Chondrocyte (in vitro differentiated cells): Measurements from ENCODE around the gene DVL1. TPM values are rescaled to one million over a fixed set of nuclear protein-coding genes. Genes with fewer than 3 reads are reported as not detected.
A peak's percentile ranks its signal among the peaks of the same experiment; 100 is the strongest.

Experiments
- DNase-seq: peaks from one replicate; pipeline ENCODE4 v3.0.0; 2021; ENCODE audit warnings: mixed read lengths, low spot score
- H3K27ac Mint-ChIP-seq: one replicate; pipeline ENCODE4 v1.8.0; 2021; ENCODE audit warnings: mild to moderate bottlenecking, moderate library complexity, mixed read lengths; ENCODE audit not compliant: unreplicated experiment
- H3K27me3 Mint-ChIP-seq: 2 replicates; pipeline ENCODE4 v1.8.0; 2021; ENCODE audit warnings: low read depth, mixed read lengths
- H3K36me3 Mint-ChIP-seq: 2 replicates; pipeline ENCODE4 v1.8.0; 2021; ENCODE audit warnings: low read depth, mixed read lengths
- H3K4me1 Mint-ChIP-seq: 2 replicates; pipeline ENCODE4 v1.8.0; 2021; ENCODE audit warnings: low read depth, mild to moderate bottlenecking, mixed read lengths
- H3K4me3 Mint-ChIP-seq: one replicate; pipeline ENCODE4 v1.8.0; 2021; ENCODE audit warnings: mild to moderate bottlenecking, moderate library complexity, mixed read lengths; ENCODE audit not compliant: unreplicated experiment
- H3K9me3 Mint-ChIP-seq: 2 replicates; pipeline ENCODE4 v1.8.0; 2021; ENCODE audit warnings: low read depth, mixed read lengths
- total RNA-seq: library from RNA; stranded (reverse); gene quantifications from 3 replicates; pipeline ENCODE4 v1.2.1, GENCODE V29; 2021
- TF ChIP-seq, protein P1 (sequence below): fragments of 200-600 bp; sonication (generic); IDR thresholded peaks from 2 replicates; pipeline ENCODE4 v1.5.0; 2021; ENCODE audit warnings: antibody characterized with exemption, mild to moderate bottlenecking, moderate library complexity

Gene DVL1
- total RNA-seq, 1 donor from 2014 or later = 59.6 TPM

DNA sequence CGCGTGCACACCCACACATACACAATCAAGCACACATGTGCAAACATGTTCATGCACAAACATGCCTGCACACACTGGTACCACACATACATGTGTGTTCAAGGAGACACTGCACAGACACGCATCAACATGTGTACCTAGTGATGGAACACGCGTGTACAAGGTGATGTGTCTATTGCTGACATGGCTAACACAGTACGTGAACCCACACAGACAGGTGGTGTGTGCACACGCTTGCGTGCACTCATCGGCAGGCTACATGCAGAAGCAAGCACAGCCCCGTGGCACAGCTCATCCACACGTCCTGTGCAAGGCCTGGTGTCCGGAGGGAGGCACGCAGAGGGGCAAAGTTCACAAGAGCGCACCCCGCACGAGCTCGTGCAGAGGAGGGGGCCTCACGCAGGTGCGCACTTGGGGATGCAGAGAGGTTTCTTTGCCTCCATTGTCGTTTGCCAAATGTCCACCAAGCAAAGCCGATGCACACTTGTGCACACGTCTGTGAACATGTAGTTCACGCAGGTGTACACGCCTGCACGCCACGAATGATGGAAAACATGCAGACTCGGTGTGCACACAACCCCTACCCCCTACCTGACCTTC, 42.5 kb downstream of the DVL1 start:
- DNase-seq = no peak
- no peaks in the 10 kb centered on the region for H3K27me3 Mint-ChIP-seq
- TF ChIP-seq, protein P1, sequence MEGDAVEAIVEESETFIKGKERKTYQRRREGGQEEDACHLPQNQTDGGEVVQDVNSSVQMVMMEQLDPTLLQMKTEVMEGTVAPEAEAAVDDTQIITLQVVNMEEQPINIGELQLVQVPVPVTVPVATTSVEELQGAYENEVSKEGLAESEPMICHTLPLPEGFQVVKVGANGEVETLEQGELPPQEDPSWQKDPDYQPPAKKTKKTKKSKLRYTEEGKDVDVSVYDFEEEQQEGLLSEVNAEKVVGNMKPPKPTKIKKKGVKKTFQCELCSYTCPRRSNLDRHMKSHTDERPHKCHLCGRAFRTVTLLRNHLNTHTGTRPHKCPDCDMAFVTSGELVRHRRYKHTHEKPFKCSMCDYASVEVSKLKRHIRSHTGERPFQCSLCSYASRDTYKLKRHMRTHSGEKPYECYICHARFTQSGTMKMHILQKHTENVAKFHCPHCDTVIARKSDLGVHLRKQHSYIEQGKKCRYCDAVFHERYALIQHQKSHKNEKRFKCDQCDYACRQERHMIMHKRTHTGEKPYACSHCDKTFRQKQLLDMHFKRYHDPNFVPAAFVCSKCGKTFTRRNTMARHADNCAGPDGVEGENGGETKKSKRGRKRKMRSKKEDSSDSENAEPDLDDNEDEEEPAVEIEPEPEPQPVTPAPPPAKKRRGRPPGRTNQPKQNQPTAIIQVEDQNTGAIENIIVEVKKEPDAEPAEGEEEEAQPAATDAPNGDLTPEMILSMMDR = no peak
- H3K4me3 Mint-ChIP-seq = peak overlapping the region; percentile 82
- H3K4me1 Mint-ChIP-seq = peaks cover 30% of the 10 kb centered on the region
- H3K36me3 Mint-ChIP-seq = no peaks in the 10 kb centered on the region
- peak overlapping the region; percentile 66 for H3K27ac Mint-ChIP-seq
- no peaks in the 10 kb centered on the region for H3K9me3 Mint-ChIP-seq

DNA sequence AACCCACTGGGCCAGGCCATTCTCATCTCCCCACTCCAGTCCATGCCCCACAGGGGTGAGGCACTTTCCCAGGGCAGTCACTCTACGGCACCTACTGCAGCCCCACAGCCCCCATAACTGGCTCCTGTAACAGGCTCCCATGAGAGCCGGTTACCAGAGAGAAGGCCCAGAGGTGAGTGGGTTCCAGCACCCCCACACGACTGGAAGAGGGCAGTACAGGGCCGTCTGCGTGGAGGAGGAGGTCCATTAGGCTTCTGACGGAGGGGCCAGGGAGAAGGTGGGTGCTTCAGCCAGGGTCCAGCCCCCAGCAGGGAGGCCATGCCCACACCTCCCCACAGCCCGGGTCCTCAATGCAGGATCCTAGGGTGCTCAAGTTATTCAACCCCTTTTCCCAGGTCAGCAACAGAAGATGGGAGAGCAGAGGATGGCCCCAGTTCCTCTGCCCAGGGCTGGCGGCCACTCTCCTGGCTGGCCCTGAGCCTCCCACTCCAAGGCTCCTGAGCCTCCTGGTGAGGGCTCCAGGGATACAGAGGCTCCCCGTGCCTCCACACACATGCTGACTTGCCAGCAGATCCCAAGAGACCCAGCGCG, 43.1 kb downstream of the DVL1 start:
- peak overlapping the region; percentile 82 for H3K4me3 Mint-ChIP-seq
- DNase-seq = no peak
- peak overlapping the region; percentile 32 for H3K27ac Mint-ChIP-seq

DNA sequence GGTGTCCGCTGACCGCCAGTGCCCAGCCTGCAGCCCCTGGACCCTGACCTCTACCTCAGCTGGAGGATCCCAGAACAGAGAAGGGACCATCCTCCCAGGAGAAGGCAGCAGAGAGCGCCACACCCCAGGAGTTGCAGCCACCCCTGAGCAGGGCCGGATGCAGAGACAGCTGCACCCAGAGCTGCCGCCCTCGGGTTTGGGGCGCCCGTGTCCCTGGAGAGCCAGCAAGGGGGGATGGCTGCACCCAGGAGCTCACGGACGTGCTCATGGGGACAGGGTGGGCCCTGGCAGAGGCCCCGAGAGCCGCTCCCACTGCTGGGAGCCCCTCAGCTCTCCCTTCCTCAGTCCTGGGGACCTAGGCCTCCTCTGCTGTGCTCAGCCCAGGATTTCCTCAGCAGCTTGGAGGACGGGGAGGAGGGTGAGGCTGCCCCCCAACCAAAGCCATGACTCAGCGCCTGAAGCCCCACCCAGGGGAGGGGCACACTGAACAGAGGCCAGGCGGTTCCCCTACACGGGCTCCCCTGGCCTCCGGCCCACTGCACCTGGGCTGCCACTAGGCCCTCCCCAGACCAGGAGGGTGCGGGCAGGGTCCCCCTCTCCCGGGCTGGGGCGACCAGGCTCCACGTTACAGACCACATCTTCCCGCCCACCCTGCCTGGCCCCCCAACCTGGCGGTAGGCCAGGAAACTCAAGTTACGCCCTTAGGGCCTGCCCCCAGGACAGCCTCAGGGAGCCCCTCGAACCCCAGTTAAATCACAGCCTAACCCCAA, 43.7 kb downstream of the DVL1 start:
- no peaks in the 10 kb centered on the region for H3K36me3 Mint-ChIP-seq
- DNase-seq = no peak
- H3K4me1 Mint-ChIP-seq = peaks cover 30% of the 10 kb centered on the region
- TF ChIP-seq, protein P1 = peak; percentile 28
- H3K9me3 Mint-ChIP-seq = no peaks in the 10 kb centered on the region
- H3K4me3 Mint-ChIP-seq = peak overlapping the region; percentile 82
- peak overlapping the region; percentile 32 for H3K27ac Mint-ChIP-seq
- no peaks in the 10 kb centered on the region for H3K27me3 Mint-ChIP-seq

More for the DNA sequence above, 43.1 kb downstream of the DVL1 start:
- Mint-ChIP-seq H3K36me3 (no peaks in the 10 kb centered on the region), H3K4me1 (peaks cover 30% of the 10 kb centered on the region), H3K27me3 (no peaks in the 10 kb centered on the region), H3K9me3 (no peaks in the 10 kb centered on the region)
- TF ChIP-seq, protein P1 = peak; percentile 42

DNA sequence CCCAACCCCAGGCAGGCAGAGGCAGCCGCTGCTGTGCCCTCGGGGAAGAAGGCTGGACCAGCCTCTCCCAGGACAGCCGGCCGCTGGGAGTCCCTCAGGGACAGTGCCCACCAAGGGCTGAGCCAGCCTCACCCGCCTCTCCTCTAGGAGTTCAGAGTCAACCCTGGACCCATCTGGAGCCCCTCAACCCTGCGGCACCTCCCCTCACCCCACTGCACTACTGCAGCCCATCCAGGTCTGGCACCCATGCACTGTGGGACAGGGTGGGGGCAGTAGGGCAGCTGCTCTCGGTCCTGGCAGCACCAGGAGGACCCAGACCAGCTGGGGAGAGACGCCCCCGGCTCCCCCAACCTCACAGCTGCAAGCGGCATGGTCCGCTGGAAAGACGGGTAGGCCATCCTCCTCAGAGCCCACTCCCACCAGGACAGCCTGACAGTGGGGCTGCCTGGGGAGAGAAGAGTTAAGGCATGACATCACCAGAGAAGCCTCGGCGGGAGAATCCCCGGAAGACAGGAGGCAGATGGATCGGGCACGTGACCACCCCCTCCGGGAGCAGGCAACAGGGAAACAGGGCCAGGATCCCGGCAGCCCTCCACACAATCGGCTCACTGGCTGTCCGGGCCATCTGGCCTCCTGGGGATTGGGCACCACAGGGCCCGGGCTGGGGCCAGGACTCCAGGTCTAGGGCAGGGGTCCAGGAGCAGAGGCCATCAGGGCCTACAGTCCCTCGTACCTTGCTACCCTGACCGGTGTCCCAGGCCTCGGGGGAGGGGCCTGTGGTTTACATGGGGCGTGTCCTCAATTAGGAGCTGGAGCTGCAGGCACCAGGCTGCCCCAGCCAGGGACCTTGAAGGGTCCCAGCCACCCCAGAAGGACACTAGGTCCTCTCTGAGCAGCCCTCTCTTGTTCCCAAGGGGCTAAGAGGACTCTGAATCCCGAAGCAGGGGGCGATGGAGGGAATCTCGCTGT, 44.6 kb downstream of the DVL1 start:
- Mint-ChIP-seq H3K27ac (peak overlapping the region; percentile 68), H3K36me3 (no peaks in the 10 kb centered on the region), H3K9me3 (no peaks in the 10 kb centered on the region), H3K4me3 (peak overlapping the region; percentile 82), H3K27me3 (no peaks in the 10 kb centered on the region), H3K4me1 (peaks cover 30% of the 10 kb centered on the region)
- DNase-seq = no peak
- TF ChIP-seq, protein P1 = no peak
